Measurements from ENCODE around the gene SZT2. TPM values are rescaled to one million over a fixed set of nuclear protein-coding genes. Genes with fewer than 3 reads are reported as not detected.

Gene SZT2
- total RNA-seq, 1 experiment from 2014 or later: 22.2 TPM

DNA sequence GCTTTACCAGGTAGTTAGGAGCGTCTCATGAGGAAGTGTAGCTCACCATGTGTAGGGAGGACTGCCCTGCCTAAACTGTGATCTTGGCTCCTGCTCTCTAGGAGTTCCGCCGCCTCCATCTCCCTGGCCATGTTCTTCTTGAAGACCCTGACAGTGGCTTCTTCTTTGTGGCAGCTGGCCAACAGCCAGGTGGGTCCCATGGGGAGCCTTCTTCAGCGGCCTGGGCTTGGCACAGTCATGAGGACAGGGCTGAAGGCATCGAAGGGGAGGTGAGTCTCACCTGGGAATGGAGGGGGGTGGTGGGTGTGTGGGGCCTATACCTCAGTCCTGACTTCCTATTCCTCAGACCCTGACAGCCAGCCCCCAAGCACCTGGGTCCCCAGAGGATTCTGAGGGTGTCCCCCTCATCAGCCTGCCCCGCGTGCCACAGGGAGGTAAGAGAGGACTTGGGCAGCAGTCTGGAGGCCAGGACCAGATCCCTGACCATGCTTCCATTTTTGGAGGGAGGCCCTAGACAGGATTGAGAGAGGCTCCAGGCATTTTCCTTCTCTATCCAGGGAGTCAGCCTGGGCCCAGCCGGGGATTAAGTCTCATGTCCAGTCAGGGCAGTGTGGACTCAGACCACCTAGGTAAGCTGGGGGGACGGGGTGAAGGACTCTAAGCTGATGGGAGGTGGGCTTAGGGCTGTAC lies 42.6 kb downstream of the SZT2 start:
- H3K27me3 ChIP-seq (ENCODE audit: low read length): no peaks in the 10 kb centered on the region
- H3K36me3 ChIP-seq (ENCODE audit: low read depth, low read length): peaks cover 38% of the 10 kb centered on the region
- no peak for TF ChIP-seq EZH2phosphoT487 (IDR thresholded peaks at IDR 0.05; ENCODE audit: borderline replicate concordance, low read length)
- no peak for TF ChIP-seq EZH2 (IDR thresholded peaks at IDR 0.05; ENCODE audit: low read length, unreplicated experiment)
- TF ChIP-seq, protein P1, sequence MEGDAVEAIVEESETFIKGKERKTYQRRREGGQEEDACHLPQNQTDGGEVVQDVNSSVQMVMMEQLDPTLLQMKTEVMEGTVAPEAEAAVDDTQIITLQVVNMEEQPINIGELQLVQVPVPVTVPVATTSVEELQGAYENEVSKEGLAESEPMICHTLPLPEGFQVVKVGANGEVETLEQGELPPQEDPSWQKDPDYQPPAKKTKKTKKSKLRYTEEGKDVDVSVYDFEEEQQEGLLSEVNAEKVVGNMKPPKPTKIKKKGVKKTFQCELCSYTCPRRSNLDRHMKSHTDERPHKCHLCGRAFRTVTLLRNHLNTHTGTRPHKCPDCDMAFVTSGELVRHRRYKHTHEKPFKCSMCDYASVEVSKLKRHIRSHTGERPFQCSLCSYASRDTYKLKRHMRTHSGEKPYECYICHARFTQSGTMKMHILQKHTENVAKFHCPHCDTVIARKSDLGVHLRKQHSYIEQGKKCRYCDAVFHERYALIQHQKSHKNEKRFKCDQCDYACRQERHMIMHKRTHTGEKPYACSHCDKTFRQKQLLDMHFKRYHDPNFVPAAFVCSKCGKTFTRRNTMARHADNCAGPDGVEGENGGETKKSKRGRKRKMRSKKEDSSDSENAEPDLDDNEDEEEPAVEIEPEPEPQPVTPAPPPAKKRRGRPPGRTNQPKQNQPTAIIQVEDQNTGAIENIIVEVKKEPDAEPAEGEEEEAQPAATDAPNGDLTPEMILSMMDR (conservative IDR thresholded peaks at IDR 0.05; ENCODE audit: low read depth, low read length): no peak
- ChIA-PET POLR2A (ENCODE audit: unreplicated experiment) (no interaction called here), CTCF (no interaction called here)
- ATAC-seq (no peak), DNase-seq (no peak)
- H3F3A ChIP-seq (ENCODE audit: low read length, unreplicated experiment): no peaks in the 10 kb centered on the region
- no peaks in the 10 kb centered on the region for H3K79me2 ChIP-seq (ENCODE audit: low read length)
- intact Hi-C loops (cut with micrococcal nuclease): no loop called here
- no peak overlapping the region for H2AFZ ChIP-seq (ENCODE audit: low read length)
- no TSS peak for BruUV-seq (replicated peaks)
- no peaks in the 10 kb centered on the region for H4K20me1 ChIP-seq (ENCODE audit: low read length)
- no peak overlapping the region for H3K27ac ChIP-seq (ENCODE audit: low read length)
- no peak overlapping the region for H3K4me2 ChIP-seq (ENCODE audit: low read length)
- H3K4me1 ChIP-seq (ENCODE audit: insufficient read depth, low read length): no peaks in the 10 kb centered on the region
- no peak overlapping the region for H3K4me3 ChIP-seq (ENCODE audit: low read length)
- H3K9ac ChIP-seq (ENCODE audit: low read length): no peak overlapping the region
- H3K9me2 ChIP-seq (replicated peaks; ENCODE audit: low read length): no peaks in the 10 kb centered on the region
- H3K9me3 ChIP-seq (ENCODE audit: low read length): no peaks in the 10 kb centered on the region

- Histone ChIP-seq H3F3A (ENCODE audit: low read length, unreplicated experiment) (no peaks in the 10 kb centered on the region), H3K36me3 (ENCODE audit: low read depth, low read length) (peaks cover 34% of the 10 kb centered on the region), H3K4me1 (ENCODE audit: insufficient read depth, low read length) (no peaks in the 10 kb centered on the region), H4K20me1 (ENCODE audit: low read length) (no peaks in the 10 kb centered on the region), H3K9me3 (ENCODE audit: low read length) (no peaks in the 10 kb centered on the region), H3K27ac (ENCODE audit: low read length) (no peak overlapping the region), H3K9me2 (replicated peaks; ENCODE audit: low read length) (no peaks in the 10 kb centered on the region), H2AFZ (ENCODE audit: low read length) (no peak overlapping the region), H3K4me2 (ENCODE audit: low read length) (no peak overlapping the region), H3K27me3 (ENCODE audit: low read length) (no peaks in the 10 kb centered on the region), H3K79me2 (ENCODE audit: low read length) (no peaks in the 10 kb centered on the region), H3K4me3 (ENCODE audit: low read length) (no peak overlapping the region), H3K9ac (ENCODE audit: low read length) (no peak overlapping the region)
- DNase-seq (no peak), ATAC-seq (no peak)
- POLR2A ChIA-PET (ENCODE audit: unreplicated experiment): no interaction called here
- no TSS peak for BruUV-seq (replicated peaks)
- CTCF ChIA-PET: no interaction called here
- intact Hi-C loops (cut with micrococcal nuclease): no loop called here
- TF ChIP-seq EZH2phosphoT487 (IDR thresholded peaks at IDR 0.05; ENCODE audit: borderline replicate concordance, low read length): no peak
- TF ChIP-seq EZH2 (IDR thresholded peaks at IDR 0.05; ENCODE audit: low read length, unreplicated experiment): no peak
- TF ChIP-seq, protein P1 (conservative IDR thresholded peaks at IDR 0.05; ENCODE audit: low read depth, low read length): no peak
Observed at GRCh38 chr1:43432907-43433306, 43.2 kb downstream of the SZT2 start.

- Histone ChIP-seq H3K79me2 (ENCODE audit: low read length) (no peaks in the 10 kb centered on the region), H2AFZ (ENCODE audit: low read length) (no peak overlapping the region), H3K9me3 (ENCODE audit: low read length) (no peaks in the 10 kb centered on the region), H3K27me3 (ENCODE audit: low read length) (no peaks in the 10 kb centered on the region), H3K36me3 (ENCODE audit: low read depth, low read length) (peaks cover 22% of the 10 kb centered on the region), H3K27ac (ENCODE audit: low read length) (no peak overlapping the region), H3K4me1 (ENCODE audit: insufficient read depth, low read length) (no peaks in the 10 kb centered on the region), H3K9me2 (replicated peaks; ENCODE audit: low read length) (no peaks in the 10 kb centered on the region), H3K9ac (ENCODE audit: low read length) (no peak overlapping the region), H3K4me3 (ENCODE audit: low read length) (no peak overlapping the region), H3K4me2 (ENCODE audit: low read length) (no peak overlapping the region), H3F3A (ENCODE audit: low read length, unreplicated experiment) (no peaks in the 10 kb centered on the region), H4K20me1 (ENCODE audit: low read length) (no peaks in the 10 kb centered on the region)
- intact Hi-C loops (cut with micrococcal nuclease): no loop called here
- ATAC-seq (no peak), DNase-seq (no peak)
- POLR2A ChIA-PET (ENCODE audit: unreplicated experiment): no interaction called here
- TF ChIP-seq, protein P1 (conservative IDR thresholded peaks at IDR 0.05; ENCODE audit: low read depth, low read length): no peak
- TF ChIP-seq EZH2 (IDR thresholded peaks at IDR 0.05; ENCODE audit: low read length, unreplicated experiment): no peak
- no peak for TF ChIP-seq EZH2phosphoT487 (IDR thresholded peaks at IDR 0.05; ENCODE audit: borderline replicate concordance, low read length)
- BruUV-seq (replicated peaks): no TSS peak
- CTCF ChIA-PET: no interaction called here
Observed at GRCh38 chr1:43434256-43434655, 44.6 kb downstream of the SZT2 start.

Measured in PC-3 (cell line).